HL-60 (cell line): Measurements from ENCODE around the gene RBM10.
A peak's percentile ranks its signal among the peaks of the same experiment; 100 is the strongest.

ENCODE experiments used
- DNase-seq, 2 experiments: peaks; one replicate each; pipeline ENCODE4 v3.0.0-alpha.2; 2010 to 2020; ENCODE audit warnings: low read depth in 1 of 2, low spot score in 1 of 2
- H3K27ac ChIP-seq: fragments of 250-450 bp; sonication (Bioruptor Pico); replicated peaks from 2 replicates; pipeline ENCODE4 v1.5.1; 2020; ENCODE audit warnings: mild to moderate bottlenecking, moderate library complexity
- H3K27me3 ChIP-seq: fragments of 250-450 bp; sonication (Bioruptor Pico); 2 replicates; pipeline ENCODE4 v1.5.1; 2021; ENCODE audit warnings: mild to moderate bottlenecking, moderate library complexity; ENCODE audit not compliant: insufficient read depth, poor library complexity, severe bottlenecking
- H3K4me3 ChIP-seq: replicated peaks from 2 replicates; pipeline ENCODE4 v1.5.1; 2011; ENCODE audit warnings: mild to moderate bottlenecking, control low read depth, low read length; ENCODE audit not compliant: insufficient read depth
- GABPA ChIP-seq: IDR thresholded peaks from 2 replicates; pipeline ENCODE4 v1.6.1; 2012; ENCODE audit warnings: low read depth
- POLR2AphosphoS5 ChIP-seq: IDR thresholded peaks from 2 replicates; pipeline ENCODE4 v1.6.1; 2012; ENCODE audit warnings: low read depth
- SPI1 ChIP-seq: IDR thresholded peaks from 2 replicates; pipeline ENCODE4 v1.6.1; 2012; ENCODE audit warnings: low read depth, mild to moderate bottlenecking, borderline replicate concordance
- TF ChIP-seq, protein P1 (sequence below): IDR thresholded peaks from 2 replicates; pipeline ENCODE4 v1.6.1; 2012; ENCODE audit warnings: low read depth; ENCODE audit not compliant: insufficient replicate concordance
- TF ChIP-seq, protein P2 (sequence below): IDR thresholded peaks from one replicate; pipeline ENCODE4 v1.5.1; 2011; ENCODE audit warnings: low read length, control low read depth, inconsistent platforms; ENCODE audit not compliant: insufficient read depth

The RBM10 gene

GRCh38 chrX:47218920-47219815 lies 74.1 kb downstream of the RBM10 start:
- H3K27ac ChIP-seq = peak overlapping the region; percentile 99
- peak overlapping the region; percentile 71 for H3K4me3 ChIP-seq
- no peaks in the 10 kb centered on the region for H3K27me3 ChIP-seq
- peak in 1 of 2 experiments; percentile 25 for DNase-seq
- TF ChIP-seq GABPA (no peak), POLR2AphosphoS5 (no peak), SPI1 (no peak)
- TF ChIP-seq, protein P1, sequence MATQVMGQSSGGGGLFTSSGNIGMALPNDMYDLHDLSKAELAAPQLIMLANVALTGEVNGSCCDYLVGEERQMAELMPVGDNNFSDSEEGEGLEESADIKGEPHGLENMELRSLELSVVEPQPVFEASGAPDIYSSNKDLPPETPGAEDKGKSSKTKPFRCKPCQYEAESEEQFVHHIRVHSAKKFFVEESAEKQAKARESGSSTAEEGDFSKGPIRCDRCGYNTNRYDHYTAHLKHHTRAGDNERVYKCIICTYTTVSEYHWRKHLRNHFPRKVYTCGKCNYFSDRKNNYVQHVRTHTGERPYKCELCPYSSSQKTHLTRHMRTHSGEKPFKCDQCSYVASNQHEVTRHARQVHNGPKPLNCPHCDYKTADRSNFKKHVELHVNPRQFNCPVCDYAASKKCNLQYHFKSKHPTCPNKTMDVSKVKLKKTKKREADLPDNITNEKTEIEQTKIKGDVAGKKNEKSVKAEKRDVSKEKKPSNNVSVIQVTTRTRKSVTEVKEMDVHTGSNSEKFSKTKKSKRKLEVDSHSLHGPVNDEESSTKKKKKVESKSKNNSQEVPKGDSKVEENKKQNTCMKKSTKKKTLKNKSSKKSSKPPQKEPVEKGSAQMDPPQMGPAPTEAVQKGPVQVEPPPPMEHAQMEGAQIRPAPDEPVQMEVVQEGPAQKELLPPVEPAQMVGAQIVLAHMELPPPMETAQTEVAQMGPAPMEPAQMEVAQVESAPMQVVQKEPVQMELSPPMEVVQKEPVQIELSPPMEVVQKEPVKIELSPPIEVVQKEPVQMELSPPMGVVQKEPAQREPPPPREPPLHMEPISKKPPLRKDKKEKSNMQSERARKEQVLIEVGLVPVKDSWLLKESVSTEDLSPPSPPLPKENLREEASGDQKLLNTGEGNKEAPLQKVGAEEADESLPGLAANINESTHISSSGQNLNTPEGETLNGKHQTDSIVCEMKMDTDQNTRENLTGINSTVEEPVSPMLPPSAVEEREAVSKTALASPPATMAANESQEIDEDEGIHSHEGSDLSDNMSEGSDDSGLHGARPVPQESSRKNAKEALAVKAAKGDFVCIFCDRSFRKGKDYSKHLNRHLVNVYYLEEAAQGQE = no peak
- TF ChIP-seq, protein P2, sequence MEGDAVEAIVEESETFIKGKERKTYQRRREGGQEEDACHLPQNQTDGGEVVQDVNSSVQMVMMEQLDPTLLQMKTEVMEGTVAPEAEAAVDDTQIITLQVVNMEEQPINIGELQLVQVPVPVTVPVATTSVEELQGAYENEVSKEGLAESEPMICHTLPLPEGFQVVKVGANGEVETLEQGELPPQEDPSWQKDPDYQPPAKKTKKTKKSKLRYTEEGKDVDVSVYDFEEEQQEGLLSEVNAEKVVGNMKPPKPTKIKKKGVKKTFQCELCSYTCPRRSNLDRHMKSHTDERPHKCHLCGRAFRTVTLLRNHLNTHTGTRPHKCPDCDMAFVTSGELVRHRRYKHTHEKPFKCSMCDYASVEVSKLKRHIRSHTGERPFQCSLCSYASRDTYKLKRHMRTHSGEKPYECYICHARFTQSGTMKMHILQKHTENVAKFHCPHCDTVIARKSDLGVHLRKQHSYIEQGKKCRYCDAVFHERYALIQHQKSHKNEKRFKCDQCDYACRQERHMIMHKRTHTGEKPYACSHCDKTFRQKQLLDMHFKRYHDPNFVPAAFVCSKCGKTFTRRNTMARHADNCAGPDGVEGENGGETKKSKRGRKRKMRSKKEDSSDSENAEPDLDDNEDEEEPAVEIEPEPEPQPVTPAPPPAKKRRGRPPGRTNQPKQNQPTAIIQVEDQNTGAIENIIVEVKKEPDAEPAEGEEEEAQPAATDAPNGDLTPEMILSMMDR = no peak

DNA sequence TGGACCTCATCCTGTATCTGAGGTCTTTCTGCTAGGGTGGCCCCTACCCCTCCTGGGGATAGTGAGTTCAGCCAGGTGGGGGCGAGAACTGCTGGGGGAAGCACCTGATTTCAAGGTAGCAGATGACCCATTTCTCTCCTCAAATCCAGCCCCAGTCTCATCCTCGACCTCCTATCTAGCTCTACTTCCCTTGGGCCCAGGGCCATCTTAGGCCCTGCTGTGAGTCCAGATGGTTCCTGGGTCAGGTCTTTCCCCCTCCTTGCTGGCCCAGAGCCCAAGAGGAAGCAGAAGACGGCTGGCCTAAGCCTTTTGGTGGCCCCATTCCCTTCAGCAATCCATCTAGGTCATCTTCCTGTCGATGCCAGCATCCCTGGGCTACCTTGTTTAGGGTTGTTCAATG lies 76.7 kb downstream of the RBM10 start:
- DNase-seq = no peak
- TF ChIP-seq SPI1 = no peak
- TF ChIP-seq, protein P1 = no peak
- TF ChIP-seq POLR2AphosphoS5 = no peak
- no peak for TF ChIP-seq GABPA
- TF ChIP-seq, protein P2 = no peak
- no peak overlapping the region for H3K27ac ChIP-seq
- no peak overlapping the region for H3K4me3 ChIP-seq
- no peaks in the 10 kb centered on the region for H3K27me3 ChIP-seq

GRCh38 chrX:47222751-47223350 lies 77.8 kb downstream of the RBM10 start:
- Histone ChIP-seq H3K27me3 (no peaks in the 10 kb centered on the region), H3K27ac (no peak overlapping the region), H3K4me3 (no peak overlapping the region)
- no peak for DNase-seq
- no peak for TF ChIP-seq SPI1
- no peak for TF ChIP-seq POLR2AphosphoS5
- no peak for TF ChIP-seq GABPA
- TF ChIP-seq, protein P2 = no peak
- TF ChIP-seq, protein P1 = no peak
